Astrocyte of the cerebellum (primary cell): ENCODE results near the gene TAF4B.

ENCODE experiments used
- DNase-seq: peaks from one replicate; pipeline ENCODE4 v3.0.0-alpha.2; 2011; ENCODE audit warnings: low read depth
- H3K4me3 ChIP-seq: 2 replicates; pipeline ENCODE4 v1.5.1; 2011; ENCODE audit warnings: mild to moderate bottlenecking, low read depth, low read length, moderate library complexity
- in situ Hi-C: cut with HindIII; loops from 2 replicates; pipeline ENCODE4 v1.10.0; 2017; ENCODE audit warnings: low sequenced_read_pairs
- TF ChIP-seq, protein P1 (sequence below): IDR thresholded peaks from 2 replicates; pipeline ENCODE4 v1.5.1; 2012; ENCODE audit warnings: low read length, low read depth, moderate library complexity, mild to moderate bottlenecking; ENCODE audit errors: missing control alignments

The TAF4B gene

DNA sequence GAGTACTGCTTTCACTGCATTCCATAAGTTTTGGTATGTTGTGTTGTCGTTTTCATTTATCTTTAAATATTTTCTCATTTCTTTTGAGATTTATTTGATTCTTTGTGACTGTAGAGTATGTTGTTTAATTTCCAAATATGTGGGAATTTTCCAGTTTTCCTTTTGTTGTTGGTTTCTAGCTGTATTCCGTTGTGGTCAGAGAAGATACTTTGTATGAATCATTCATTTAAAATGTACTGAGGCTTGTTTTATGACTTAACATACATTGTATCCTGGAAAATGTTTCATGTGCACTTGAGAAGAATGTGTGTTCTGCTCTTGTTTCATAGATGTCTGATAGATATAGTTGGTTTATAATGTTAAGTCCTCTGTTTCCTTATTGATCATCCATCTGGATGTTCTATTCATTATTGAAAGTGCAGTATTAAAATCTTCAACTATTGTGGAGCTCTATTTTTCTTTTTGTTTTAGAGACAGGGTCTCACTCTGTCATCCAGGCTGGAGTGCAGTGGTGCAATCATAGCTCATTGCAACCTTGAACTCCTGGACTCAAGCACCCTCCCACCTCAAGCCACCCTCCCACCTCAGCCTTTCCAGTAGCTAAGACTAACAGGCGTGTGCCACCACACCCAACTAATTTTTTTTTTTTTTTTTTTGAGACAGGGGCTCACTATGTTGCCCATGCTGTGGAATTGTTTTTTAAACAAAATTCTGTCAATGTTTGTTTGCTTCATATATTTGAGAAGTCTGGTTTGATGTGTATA is 96.8 kb downstream of the TAF4B start:
- TF ChIP-seq, protein P1, sequence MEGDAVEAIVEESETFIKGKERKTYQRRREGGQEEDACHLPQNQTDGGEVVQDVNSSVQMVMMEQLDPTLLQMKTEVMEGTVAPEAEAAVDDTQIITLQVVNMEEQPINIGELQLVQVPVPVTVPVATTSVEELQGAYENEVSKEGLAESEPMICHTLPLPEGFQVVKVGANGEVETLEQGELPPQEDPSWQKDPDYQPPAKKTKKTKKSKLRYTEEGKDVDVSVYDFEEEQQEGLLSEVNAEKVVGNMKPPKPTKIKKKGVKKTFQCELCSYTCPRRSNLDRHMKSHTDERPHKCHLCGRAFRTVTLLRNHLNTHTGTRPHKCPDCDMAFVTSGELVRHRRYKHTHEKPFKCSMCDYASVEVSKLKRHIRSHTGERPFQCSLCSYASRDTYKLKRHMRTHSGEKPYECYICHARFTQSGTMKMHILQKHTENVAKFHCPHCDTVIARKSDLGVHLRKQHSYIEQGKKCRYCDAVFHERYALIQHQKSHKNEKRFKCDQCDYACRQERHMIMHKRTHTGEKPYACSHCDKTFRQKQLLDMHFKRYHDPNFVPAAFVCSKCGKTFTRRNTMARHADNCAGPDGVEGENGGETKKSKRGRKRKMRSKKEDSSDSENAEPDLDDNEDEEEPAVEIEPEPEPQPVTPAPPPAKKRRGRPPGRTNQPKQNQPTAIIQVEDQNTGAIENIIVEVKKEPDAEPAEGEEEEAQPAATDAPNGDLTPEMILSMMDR, result no peak
- in situ Hi-C loops, result no loop called here
- peak; percentile 13 for DNase-seq
- no peak overlapping the region for H3K4me3 ChIP-seq

DNA sequence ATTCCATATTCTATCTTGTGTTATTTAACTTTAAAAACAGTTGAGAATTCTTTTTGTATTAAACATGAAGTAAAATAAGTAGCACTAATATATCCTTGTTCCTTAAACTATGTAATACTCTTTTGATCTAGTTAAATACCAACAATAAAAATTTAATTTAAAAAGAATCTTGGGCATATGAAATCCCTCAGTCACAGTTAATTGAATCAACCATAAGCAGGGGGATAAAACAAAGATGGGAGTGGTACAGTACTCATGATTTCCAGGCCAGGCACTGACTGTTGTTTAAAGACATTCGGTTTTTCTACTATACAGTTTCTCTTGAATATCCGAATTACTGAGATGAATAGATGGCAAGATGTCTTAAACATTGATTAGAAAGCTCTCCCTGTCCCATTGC is 99.5 kb downstream of the TAF4B start:
- H3K4me3 ChIP-seq, result no peak overlapping the region
- in situ Hi-C loops, result no loop called here
- TF ChIP-seq, protein P1, result no peak
- DNase-seq, result no peak

DNA sequence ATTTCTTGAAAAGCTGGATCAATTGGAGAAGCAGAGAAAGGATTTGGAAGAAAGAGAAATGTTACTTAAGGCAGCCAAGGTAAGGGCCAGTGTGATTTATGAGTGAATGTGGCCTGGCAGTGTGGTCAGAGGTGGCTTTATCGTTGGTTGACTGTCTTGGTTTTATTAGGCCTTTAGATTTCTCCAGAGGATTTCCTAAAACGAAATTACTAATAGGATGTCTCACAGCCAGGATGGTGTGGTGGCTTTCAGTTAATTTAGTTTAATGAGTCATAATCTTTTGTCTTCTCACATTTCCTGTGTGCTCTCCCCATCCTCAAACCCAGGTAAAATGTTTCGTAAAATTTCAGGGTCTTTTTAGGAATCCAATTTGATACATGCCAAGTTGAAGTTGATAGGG is 100.8 kb downstream of the TAF4B start:
- TF ChIP-seq, protein P1, result no peak
- in situ Hi-C loops, result no loop called here
- no peak overlapping the region for H3K4me3 ChIP-seq
- no peak for DNase-seq

DNA sequence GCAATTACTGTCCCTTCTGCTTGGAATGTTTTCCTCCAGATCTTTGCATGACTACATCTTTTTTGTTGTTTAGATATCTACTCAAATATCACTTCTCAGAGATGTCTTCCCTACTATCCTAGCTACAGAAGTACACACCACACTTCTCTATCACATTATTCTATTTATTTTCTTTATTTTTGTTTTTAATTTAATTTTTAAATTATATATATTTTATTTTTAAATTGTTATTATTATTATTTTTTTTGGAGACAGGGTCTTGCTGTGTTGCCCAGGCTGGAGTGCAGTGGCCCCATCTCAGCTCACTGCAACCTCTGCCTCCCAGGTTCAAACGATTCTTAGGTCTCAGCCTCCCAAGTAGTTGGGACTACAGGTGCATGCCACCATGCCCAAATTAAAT is 106.7 kb downstream of the TAF4B start:
- in situ Hi-C loops, result no loop called here
- DNase-seq, result no peak
- TF ChIP-seq, protein P1, result no peak
- no peak overlapping the region for H3K4me3 ChIP-seq

DNA sequence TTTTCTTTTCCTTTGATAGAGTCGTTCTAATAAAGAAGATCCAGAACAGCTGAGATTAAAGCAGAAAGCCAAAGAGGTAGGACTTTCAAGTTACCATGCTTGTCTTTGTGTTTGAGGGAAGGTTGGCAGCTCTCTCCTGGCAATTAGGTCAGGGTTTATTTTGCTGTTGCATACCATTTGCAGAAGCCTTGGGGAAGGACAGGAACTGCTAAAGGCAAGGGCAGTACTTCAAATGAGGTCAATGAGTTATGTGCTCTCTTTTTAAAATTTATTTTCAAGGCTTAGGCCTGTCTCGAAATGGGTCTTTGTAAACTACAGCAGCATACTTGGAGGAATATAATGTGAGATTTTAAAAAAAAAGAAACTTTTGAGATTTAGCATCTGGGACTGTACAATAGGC is 108.9 kb downstream of the TAF4B start:
- DNase-seq, result no peak
- TF ChIP-seq, protein P1, result no peak
- no peak overlapping the region for H3K4me3 ChIP-seq
- in situ Hi-C loops, result no loop called here

DNA sequence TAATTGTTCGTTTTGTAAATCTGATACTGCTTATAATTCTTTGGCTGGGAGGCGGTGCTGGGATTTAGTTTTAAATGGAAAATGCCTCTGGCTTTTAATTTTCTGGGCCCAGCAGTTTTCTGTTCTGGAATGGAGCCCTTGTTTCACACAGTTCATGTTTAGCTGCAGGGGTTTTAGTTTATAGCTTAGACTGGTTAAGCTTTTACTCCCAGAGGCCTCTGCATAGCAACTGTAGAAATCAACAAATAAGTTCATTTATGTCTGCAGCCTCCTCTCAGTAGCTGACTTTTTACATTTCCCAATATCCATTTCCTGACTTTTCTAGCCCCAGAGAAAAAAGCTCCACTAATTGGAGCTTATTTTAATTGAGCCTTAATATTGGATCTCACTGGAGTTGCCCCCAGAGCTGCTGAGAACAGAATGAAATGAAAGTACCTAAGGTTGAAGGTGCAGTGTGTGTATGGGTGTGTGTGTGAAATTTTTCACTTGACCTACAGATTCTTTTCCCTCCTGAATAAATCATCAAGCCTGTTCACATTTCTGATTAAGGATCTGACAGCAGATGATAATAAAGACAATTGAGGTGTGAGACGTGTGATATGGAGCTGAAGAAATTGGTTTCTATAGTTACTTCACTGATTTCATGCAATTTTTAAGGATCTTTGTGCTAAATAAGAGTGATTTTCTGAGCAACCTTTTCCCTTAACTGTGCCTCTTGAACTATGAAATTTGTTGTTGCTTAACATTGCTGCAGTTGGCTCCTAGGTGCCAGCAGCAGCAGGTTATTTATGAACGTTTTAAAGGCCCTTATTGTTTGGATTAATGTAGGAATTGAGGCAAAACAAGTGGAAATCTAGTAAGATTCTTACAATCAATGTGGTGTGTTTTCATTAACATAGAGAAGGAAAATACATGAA is 109.6 kb downstream of the TAF4B start:
- in situ Hi-C loops, result no loop called here
- TF ChIP-seq, protein P1, result no peak
- no peak for DNase-seq
- no peak overlapping the region for H3K4me3 ChIP-seq
